ENCODE results near the gene HYOU1.
"Not testable (repeated sequence)": the region's sequence is repeated elsewhere in the genome, so short reads cannot be mapped to it uniquely, and the experiment has no call there.

Gene HYOU1

DNA sequence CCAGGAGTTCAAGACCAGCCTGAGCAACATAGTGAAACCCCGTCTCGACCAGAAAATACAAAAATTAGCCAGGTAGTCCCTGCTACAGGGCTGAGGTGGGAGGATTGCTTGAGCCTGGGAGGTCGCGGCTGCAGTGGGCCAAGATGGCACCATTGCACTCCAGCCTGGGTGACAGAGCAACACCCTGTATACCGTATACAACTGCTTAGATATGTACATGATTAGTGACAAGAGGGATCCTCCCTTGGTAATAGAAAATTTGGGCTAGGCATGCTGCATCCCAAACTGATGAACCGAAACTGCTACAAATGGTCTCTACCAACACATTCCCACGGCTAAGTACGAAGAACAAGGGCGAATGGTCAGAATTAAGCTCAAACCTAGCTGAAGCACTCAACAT is 14.1 kb downstream of the HYOU1 start:
- DNase-seq, result no peak

DNA sequence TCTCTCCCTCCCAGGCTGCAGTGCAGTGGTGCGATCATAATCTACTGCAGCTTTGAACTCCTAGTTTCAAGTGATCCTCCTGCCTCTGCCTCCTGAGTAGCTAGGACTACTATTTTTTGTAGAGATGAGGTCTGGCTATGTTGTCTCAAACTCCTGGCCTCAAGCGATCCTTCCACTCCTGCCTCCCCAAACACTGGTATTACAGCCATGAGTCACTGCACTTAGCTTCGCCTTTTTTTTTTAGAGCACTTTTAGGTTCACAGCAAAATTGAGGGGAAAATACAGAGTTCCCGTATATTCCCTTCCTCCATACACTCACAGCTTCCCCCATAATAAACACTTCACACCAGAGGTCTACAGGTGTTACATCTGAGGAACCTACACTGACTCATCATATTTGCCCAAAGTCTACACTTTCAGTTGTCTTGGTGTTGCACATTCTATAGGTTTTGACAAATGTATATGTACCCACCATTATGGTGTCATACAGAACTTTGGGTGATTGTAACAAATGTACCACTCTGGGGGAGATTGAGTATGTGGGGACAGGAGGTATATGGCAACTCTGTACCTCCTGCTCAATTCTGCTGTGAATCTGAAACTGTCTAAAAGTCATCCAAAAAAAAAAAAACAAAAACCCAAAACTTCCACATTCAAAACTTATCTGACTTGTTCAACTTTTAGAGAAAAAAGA is 15.0 kb downstream of the HYOU1 start:
- no peak for DNase-seq

DNA sequence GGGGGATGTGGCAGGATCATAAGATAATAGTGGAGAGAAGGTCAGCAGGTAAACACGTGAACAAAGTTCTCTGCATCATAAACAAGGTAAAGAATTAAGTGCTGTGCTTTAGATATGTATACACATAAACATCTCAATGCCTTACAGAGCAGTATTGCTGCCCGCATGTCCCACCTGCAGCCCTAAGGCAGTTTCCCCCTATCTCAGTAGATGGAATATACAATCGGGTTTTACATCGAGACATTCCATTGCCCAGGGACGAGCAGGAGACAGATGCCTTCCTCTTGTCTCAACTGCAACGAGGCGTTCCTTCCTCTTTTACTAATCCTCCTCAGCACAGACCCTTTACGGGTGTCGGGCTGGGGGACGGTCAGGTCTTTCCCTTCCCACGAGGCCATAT is 17.5 kb downstream of the HYOU1 start:
- not testable (repeated sequence) for DNase-seq

DNA sequence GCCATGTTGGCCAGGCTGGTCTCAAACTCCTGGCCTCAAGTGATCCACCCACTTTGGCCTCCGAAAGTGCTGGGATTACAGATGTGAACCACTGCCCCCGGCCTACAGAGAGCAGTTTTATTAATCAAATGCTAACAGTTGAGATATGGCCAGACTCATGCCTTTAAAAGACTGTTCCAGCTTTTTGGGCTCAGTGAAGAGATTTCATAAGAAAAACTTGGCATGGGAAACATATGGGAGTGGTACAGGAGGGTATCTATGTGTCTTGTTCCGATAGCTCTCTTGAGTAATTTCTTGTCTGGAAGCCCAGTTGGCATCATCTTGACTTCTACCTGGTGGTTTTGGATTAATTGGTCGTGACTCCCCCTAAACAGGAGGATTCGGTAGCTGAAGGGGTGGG is 18.1 kb downstream of the HYOU1 start:
- no peak for DNase-seq

DNA sequence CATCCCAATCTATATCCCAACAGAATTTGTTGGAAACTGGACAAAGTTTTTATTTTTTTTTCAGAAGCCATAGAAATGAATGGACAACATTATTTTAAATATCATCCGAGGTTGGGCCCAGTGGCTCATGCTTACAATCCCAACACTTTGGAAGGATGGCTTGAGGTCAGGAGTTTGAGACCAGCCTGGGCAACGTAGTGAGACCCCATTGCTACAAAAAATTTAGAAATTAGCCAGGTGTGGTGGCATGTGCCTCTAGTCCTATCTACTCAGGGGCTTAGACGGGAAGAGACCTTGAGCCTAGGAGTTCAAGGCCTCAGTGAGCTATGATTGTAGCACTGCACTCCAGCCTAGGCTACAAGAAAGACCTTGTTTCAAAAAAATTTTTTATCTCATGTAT is 22.2 kb downstream of the HYOU1 start:
- DNase-seq, result no peak

DNA sequence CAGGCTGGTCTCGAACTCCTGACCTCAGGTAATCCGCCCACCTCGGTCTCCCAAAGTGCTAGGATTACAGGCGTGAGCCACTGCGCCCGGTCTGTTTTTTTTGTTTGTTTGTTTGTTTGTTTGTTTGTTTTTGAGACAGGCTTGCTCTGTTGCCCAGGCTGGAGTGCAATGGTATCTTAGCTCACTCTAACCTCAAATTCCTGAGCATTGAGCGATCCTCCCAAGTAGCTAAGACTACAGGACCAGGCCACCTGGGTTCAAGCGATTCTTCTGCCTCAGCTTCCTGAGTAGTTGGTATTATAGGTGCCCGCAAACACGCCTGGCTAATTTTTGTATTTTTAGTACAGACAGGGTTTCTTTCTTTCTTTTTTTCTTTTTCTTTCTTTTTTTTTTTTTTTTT is 23.6 kb downstream of the HYOU1 start:
- DNase-seq, result not testable (repeated sequence)

DNA sequence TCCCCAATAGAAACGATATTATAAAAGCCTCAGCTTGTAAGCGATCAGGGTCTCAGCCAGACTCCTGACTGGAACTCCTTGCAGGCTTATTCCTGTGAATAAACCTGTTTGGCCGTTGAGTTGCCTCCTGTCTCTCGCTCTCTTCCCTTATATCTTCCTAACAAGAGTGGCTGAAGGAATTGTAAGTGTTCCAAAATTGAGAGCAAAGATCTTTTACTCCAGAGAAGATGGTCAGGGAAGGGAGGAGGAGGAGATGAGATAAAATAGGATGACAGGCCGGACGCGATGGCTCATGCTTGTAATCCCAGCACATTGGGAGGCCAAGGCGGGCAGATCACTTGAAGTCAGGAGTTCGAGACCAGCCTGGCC is 25.1 kb downstream of the HYOU1 start:
- no peak for DNase-seq

DNA sequence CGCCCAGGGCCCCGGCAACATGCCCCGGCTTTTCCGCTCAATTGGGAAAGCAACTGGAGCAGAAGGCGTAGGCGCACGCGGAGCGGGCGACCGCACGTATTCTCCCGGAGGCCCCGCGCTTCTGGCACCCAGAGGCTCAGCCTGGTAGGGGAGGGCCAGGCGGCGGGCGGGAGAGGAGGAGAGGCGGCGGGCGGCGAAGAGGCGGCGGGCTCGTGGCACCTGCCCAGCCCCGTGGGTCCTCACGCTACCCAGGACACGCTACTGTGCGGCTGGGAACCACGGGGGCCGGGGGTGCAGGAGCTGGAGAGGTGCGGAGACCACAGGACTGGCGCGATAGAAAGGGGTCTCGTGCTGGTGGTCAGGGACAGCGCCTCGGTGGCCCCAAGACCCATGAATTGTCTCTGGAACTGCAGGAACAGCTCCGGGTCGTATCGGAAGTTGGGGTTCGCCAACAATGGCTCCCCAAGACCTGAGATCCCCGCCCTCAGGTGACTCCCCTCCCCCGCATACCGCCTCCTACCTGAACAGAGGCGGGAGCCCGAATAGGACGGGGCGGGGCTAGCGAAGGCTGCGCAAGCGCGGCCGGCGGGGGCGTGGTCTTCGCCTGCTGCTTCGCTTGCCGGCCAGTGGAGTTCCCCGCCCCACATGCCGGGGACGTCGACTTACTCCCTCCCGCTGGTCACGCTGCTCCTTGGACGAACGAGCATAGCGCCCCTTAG is 26.5 kb downstream of the HYOU1 start, which contains the start of gene SLC37A4:
SLC37A4 (minus strand) TSS at position 549 of the 719 bp plus-strand sequence.
- DNase-seq, result peak; percentile 97

DNA sequence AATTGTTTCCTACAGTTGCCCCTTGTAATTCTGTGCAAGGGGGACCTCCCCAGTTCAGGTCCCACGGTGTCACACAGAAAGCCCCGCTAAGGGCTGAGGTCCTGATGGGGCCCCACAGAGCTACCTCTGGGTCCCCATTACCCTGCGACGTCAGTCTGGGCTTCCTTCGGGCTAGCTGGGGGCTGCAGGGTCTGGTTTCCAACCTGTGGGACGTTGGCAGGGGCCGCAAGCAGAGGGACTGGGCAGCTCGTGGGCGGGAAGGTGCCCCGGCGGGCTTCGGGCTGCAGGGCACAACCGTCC is 27.0 kb downstream of the HYOU1 start:
- no peak for DNase-seq

DNA sequence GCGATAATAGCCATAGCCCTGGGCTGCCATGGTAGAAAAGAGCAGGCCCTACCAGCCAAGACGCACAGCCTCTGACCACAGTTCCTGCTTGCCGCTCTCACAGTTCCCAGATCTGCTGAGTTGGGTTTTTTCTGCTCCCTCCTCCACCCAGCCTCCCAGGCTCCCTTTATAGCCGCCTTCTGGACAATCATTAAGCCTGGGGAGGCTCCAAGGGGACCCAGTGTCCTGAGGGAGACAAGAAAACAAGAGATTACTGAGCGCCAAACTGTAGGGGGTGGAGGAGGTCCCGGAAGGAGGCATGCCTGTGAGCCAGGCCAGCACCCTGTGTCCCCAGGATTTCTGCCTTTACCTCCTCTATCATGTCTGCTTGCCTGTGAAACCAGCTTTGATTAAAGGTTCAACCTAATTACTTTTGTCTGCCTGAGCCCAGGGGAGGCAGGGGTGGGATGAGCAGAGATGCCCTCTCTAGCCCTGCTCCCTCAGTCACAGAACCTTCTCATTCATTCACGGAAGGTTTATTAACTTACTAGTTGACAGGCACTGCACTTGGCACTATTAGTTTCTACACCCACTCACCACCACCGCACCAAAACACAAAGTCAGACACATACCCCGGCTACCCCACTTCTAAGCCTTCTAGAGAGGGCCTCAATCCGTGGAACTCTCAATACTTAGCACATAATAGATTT is 27.5 kb downstream of the HYOU1 start:
- DNase-seq, result no peak

DNA sequence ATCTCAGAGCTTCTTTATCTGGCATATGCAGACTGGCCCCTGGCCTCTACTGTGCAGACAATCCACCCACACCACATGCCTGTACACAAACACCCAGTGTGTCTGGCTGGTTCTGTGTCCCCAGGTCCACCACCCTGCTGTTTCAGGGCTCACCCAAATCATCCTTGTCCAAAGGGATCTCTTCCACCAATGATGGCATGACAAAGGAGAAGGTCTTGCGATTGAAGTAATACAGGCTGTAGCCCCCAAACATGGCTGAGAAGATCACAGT is 28.0 kb downstream of the HYOU1 start:
- DNase-seq, result no peak

DNA sequence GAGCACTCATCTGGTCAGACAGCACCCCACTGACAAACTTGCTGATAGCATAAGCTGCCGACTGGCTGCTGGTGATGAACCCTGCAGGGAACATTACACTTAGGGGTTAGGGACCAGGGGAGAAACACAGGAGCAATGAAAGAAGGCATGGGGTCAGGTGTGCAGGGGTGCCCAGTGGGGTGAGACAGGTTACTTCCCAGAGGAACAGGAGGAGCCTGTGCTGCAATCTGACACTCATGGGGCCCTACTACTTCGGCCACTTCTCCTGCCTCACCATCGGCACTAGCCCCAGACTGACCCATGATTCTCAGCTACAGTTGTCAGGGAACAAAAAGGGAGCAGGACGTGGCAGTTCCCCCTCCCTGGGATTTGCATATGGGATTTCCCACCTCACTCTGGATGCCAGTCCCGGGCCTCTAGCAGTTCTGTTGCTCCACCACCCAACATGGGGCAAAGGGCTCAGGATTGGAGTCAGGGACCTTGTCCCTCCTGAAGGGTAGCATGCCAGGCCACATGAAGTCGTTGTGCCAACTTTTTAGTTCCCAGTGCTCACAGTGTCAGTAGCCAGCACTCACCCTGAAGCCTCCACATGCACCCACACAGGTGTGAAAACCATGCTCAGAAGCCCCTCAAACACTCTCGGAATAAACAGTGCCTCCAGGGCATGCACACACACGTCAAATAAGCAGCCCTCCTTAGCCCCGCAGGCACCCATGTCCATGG is 28.5 kb downstream of the HYOU1 start:
- DNase-seq, result no peak

DNA sequence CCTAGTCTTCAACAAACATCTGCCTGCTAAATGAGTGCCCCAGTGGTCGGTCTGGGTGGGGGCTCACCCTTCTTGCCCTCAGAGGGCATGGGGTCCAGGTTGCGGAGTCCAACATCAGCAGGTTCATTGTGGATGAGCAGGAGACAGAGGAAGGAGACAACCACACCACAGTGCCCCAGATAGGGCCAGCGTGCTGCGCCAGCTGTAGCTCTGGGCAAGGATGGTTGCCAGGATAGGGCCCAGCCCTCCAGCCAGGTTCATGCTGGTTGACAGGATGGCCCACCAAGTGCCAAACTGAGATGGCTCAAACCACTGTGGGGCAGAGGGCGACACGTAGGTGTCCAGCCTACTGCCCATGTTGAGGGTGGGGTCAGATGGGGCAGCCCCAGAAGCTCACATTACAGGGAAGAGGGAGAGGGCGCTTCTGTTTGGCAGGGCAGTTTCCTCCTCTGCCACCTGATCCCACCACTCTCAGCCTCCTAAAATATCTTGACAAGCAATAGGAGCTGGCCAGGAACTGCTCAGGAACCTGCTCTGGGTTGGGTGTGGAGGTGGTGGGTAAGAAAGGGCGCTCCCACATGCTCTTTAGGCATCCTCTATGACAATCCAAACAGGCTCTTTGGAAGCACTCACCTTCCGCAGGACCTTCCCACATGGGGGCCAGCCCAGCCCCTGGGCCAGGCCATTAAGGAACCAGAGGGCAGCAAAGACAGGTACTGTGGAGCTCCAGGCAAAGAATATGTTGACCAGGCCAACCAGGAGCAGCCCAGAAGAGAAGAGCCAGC is 29.3 kb downstream of the HYOU1 start:
- DNase-seq, result no peak

DNA sequence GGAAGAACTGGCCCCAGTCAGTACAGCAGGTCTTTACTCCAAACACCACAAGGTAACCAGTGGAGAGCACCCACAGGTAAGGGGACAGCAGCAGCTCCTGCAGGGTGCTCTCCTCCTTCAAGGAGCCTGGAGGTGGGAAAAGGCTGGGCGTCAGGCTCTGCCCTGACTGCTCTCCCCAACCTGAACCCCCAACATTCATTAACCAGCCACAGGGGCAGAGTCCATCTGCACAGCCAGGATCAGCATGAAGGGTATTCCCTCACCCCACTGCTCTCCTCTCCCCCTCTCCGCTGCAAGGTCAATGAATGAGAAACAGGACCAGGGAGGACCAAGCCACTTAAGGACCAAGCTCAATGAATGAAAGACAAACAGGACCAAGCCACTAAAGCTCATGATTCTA is 30.0 kb downstream of the HYOU1 start:
- no peak for DNase-seq

DNA sequence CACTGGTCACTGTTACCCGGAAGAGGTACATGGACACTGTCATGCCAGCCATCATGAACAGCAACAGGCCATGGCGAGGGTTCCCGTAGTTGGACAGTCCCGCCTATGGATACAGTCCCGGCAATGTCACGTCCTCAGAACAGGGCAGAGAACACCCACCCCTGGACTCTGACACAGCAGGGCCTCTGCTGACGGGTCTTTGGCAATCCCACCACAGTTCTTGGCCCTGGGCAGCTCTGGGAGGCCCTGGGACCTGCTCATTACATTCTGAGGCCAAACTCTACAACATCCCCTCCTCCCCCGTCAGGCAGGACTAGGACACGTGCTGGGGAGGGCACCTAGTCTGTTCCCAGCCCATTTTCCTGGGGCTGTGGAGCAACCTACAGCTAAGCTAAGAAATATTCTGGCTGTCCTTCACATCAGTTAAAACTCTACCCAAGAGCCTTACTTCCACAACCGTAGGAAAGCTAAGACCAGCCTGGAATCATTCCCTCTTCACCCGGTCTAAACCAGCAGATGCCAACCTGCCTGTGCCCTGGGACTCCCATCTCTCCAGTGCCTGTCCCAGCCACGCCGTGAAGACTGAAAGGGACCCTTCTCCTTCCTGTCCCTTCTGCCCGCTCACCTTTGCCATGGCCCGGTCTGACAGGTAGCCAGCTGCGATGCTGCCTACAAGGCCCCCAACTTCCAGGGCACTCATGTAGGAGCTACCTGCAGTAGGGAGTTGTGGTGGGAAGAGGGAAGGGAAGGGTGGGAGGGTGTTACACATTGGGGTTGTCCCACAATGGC is 30.8 kb downstream of the HYOU1 start:
- no peak for DNase-seq

DNA sequence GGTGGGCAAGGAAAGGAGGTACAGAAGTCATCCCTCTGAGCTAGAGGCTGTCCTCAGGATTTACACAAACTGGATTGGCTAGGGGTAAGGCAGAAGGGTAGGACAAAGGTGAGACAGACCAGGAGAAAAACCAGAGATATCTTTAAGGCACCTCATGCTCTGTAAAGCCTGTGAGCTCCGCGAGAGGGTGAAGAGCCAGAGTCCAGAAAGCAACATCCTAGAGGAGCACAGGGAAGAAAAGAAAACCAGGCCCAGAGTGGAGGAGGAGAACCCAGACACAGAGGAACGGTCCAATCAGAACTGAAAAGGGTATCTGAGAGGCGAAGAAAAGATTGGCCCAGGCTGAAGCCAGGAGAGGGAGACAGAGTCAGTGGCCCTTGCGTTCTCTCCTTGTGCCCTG is 31.5 kb downstream of the HYOU1 start:
- no peak for DNase-seq

DNA sequence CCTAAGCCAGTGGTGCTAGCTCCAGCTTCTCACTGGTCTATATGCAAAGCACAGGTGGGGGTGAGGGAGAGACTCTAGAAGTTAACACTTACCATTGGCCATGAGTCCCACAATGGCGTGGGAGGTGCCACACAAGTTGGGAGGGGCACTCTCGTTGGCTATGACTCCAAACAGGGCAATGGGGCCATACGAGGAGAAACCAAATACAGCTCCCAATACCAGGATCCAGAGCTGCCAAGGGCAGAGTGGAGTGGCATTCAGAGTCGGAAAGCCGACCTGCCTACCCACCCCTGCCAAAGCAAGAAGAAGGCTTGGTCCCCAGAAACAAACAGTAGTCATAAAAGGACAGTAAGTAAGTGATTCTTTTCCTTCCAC is 31.9 kb downstream of the HYOU1 start:
- no peak for DNase-seq

DNA sequence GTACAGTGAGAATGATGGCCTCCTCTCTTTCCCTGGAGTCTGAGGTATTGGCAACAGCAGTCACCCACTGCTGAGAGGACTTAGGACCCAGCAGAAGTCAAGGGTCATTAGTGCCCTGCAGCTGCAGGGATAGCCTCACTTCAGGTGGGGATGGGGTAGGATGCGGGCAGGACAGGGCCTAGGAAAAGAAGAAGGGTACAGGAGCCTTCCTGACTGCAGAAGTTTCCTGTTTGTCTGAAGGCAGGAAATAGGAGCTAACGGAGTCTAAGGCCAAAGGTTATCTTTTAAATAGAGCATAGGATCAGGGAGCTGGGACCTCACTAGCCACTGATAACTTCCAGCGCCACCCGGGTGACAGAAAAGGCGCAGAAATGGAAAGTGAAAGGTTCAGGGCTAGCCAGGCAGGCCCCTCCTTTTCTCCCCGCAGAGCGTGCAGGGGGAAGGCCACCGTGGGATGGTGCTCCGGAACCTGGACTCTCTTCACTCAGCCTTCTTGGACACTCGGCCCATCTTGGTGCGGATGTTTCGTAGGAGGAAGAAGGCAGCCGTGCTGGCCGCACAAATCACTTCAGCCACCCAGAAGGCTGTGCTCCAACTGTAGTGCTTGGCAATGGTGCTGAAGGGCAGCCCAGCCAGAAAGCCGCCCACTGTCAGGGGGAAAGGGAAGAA is 32.4 kb downstream of the HYOU1 start:
- DNase-seq, result no peak

DNA sequence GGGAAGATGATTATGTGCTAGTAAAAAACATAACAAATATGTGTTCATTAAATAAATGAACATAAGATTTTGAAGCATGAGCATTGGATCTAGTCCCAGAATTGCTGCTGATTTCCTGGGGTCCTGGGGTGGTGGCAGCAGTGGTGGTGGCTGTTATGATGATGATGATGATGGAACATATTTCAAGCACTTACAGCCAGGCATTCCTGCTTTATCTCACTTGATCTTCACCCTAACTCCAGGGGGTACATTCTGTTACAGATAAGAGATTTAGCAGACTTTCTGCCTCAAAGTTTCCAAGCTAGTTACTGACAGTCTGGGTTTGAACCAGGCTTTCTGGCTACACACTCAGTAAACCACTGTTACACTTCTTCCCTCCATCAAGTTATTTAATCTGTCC is 33.3 kb downstream of the HYOU1 start:
- no peak for DNase-seq

DNA sequence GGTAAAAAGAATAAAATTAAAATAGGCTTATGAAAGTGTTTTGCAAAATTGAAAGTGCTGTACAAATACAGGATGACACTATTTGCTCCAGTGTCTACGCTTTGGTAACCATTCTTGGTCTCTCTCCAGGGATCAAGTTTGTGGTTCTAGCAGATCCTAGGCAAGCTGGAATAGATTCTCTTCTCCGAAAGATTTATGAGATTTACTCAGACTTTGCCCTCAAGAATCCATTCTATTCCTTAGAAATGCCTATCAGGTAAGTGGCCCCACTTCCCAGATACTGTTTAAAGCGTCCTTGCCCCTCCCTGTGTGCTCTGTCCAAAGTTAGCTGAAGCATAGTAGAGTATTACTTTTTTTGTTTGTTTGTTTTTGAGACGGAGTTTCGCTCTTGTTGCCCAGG is 35.4 kb downstream of the HYOU1 start:
- DNase-seq, result no peak

DNA sequence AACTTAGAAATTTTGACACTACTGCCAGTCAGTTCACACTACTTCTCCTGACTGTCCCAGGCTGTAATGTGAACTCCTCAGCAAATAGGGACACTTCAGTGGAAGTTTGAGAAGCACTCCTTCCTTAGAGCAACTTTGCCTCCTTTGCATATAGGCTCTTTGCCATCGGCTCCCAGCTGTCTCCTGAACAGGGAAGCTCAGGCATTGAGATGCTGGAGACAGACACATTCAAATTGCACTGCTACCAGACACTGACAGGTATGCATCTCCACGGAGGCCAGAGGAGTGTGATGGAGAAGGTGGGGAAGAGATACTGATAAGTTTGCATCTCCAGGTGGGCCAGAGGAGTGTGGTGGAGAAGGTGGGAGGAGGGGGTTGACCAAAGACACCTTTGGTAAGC is 37.0 kb downstream of the HYOU1 start:
- no peak for DNase-seq

Data from COR-L47 (cell line).